ENCODE data around the gene PPP1R13L.
"Not testable (repeated sequence)": the region's sequence is repeated elsewhere in the genome, so short reads cannot be mapped to it uniquely, and the experiment has no call there.

Gene PPP1R13L

DNA sequence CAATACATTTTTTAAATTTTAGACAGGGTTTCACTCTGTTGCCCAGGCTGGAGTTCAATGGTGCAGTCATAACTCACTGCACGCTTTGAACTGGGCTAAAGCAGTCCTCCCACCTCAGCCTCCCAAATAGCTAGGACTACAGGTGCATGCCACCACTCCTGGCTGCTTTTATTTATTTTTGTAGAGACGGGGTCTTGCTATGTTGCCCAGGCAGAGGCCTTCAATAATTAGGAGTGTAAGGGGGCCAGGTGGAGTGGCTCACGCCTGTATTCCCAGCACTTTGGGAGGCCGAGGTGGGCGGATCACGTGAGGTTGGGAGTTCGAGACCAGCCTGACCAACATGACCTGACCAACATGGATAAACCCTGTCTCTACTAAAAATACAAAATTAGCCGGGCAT lies 27.7 kb upstream of the PPP1R13L start:
- not testable (repeated sequence) for DNase-seq (ENCODE audit: low spot score)

DNA sequence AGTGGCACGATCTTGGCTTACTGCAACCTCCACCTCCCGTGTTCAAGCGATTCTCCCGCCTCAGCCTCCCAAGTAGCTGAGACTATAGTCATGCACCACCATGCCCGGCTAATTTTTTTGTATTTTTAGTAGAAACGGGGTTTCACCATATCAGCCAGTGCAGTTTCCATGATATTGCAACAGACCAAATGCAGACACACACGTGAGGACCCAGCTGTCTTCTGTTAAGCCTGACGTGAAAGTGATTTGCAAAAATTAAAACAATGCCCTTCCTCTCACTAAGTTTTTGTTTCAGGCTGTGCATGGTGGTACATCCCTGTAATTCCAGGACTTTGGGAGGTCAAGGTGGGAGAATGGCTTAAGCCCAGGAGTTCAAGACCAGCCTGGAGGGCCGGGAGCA lies 26.1 kb upstream of the PPP1R13L start:
- not testable (repeated sequence) for DNase-seq (ENCODE audit: low spot score)

DNA sequence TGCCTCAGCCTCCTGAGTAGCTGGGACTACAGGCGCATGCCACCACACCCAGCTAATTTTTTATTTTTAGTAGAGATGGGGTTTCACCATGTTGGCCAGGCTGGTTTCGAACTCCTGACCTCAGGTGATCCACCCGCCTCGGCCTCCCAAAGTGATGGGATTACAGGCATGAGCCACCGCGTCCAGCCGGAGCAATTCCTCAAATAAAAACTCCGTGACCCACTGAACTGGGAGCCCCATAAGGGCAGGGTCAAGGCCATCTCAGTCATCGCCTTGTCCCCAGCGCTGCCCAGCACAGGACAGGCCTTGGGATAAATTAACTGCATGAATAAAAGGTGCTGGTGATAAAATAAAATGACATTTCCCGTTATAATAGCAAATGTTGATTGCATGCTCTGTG lies 25.0 kb upstream of the PPP1R13L start:
- DNase-seq (ENCODE audit: low spot score) = not testable (repeated sequence)

DNA sequence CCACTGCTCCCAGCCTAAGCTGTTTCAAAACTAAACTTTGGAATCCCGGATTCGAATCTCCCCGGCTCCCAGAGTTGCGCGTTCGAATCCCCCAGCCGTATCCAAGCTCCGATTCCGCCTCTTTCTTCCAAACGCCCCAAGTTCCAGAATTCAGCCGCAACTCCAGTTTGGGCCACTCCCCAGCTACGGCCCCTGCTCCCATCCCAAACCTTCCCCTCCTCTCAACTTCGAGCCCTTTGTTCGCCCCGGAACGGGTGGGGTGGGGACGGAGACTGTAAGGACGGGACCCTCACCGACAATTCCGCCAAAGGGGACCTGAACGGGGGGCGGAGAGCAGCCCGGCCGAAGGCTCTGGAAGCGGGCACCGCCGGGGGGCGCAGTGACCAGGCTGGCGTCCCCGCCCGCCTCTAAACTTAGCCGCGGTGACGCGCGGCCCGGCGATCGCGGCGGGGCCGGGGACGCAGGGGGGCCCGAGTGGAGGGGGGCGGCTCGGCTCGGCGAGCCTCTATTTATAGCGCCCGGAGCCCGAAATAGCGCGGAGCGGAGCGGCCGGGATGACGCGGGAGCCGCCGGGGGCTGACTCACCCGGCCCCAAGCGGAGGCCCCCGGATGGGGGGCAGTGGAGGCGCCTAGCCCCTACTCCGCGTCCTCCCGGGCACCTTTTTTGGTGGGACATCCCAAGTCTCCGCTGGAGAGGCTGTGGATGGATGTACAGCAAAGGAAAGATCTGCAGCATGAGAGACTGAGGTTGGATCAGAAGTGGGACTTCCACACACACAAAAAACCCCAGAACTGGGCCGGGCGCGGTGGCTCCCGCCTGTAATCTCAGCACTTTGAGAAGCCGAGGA lies 23.7 kb upstream of the PPP1R13L start:
- DNase-seq (ENCODE audit: low spot score) = no peak

DNA sequence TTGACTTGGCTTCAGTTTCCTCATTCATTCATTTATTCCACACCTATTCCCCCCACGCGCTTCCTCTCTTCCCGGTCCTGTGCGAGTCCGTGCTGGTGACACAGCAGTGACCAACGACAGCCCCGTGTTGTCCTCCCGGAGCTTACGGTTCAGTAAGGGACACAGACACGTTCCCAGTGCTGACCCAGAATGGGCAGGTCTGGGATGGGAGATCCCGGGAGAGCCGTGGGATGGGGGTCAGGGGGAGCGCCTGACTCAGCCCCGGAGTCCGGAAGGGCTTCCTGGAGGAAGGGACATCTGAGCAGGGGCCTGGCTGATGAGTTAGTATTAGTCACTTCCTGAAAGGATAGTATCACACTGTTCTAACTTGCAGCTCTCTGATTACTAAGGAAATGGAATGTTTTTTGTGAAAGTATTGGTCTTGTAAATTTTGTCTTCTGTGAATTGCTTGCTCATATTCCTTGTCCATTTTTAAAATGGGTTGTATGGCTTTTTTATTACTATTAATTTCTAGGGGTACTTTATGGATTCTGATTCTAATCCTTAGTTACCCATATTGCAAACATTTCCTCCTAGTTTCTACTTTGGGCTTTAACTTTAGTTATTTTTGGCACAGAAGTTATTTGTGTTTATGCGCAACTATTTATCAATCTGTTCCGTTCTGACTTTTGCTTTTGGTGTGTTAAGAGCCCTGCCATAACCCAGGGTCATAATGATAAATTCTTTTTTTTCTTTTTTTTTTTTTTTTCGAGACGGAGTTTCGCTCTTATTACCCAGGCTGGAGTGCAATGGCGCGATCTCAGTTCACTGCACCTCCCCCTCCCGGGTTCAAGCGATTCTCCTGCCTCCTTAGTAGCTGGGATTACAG lies 19.6 kb upstream of the PPP1R13L start:
- DNase-seq (ENCODE audit: low spot score) = peak; percentile 95

DNA sequence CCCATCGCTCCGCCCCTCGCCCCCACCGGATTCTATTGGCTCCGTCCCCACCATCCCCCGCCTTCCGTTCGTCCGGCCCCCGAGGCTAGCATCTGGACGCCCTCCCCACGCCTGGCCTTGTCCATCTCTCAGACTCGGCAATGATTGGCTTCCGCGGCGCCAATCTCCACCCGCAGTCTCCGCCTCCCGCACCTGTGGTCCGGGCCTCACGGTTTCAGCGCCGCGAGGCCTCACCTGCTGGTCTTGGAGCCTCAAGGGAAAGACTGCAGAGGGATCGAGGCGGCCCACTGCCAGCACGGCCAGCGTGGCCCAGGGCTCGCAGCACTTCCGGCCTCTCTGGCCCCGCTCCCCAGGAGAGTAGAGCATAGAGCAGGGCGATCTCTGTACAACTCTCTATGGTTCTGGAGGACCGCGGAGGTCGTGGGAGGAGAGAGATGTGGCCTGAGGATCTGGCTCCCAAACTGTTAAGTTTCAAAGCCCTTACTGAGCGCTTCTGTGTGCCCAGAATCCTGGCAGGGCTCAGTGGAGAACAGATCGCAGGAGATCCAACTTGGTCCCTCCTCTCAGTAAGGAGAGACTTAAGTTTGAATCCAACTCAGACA lies 18.8 kb upstream of the PPP1R13L start, which contains the start of gene ERCC1:
Gene ERCC1, minus strand, starts transcription at position 329 of the 602 bp plus-strand sequence. CDS start 543 bp downstream, outside the sequence.
- peak; percentile 98 for DNase-seq (ENCODE audit: low spot score)

DNA sequence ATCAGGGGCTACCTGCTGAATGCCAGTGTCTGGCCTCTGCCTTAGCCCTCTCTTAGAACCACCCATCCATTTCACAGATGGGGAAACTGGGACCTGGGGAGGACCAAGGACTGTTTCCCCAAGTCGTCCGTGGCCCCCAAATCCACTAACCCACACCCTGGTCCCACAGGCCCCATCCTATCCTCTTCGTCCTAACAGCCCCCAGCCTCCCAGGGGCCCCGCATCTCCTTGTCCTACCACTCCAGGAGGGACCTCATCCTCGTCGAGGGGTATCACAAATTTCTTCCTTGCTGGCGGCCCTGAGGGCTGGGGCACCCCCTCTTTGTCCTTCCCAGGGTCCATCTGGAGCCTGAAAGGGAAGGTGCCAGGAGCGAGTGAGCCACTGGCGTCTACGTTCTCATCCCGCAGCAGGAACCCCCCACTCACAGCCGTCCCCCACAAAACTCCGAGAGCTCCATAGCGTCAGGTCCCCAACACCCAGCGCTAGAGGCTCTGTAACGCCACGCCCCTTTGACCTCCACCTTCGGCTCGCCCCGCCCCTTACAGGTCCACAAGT lies 18.2 kb upstream of the PPP1R13L start:
- no peak for DNase-seq (ENCODE audit: low spot score)

DNA sequence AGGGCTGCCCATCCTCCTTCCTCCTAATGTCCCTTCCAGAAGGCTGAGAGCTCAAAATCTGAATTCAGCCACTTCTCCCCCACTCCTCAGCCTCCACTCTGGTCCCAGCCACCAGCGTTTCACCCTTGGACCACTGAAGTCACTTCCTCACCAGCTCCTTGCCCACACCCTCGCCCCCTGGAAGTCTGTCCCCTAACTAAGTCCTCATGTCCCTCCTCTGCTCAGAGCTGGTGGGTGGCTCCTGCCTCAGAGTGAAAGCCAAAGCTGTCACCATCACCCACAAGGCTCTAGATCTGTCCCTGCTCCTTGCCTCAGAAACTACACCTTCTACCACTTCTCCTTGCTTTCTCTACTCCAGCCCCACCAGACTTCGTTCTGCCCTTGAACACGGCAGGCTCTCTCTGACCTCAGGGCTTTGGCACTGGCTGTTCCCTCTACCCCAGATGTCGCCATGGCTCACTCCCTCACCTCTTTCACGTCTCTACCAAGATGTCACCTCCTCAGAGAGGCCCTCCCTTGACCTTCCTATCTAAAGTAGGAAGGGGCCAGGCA lies 17.2 kb upstream of the PPP1R13L start:
- no peak for DNase-seq (ENCODE audit: low spot score)

DNA sequence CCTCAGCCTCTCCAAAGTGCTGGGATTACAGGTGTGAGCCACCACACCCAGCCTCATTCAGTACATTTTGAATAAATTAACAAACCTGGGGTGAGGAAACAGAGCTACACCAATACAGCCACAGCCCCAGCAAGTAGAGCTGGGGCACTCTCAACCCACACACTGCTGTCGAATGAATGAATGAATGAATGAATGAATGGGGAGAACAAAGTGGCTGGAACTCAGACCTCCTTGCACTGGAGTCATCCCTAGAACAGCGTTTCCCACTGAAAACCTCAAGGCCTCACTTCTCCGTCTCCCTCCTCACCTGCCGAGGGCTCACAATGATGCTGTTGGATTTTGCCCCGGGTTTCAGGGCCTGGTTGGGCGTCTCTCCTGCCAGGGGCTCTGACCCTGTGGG lies 16.0 kb upstream of the PPP1R13L start:
- no peak for DNase-seq (ENCODE audit: low spot score)

DNA sequence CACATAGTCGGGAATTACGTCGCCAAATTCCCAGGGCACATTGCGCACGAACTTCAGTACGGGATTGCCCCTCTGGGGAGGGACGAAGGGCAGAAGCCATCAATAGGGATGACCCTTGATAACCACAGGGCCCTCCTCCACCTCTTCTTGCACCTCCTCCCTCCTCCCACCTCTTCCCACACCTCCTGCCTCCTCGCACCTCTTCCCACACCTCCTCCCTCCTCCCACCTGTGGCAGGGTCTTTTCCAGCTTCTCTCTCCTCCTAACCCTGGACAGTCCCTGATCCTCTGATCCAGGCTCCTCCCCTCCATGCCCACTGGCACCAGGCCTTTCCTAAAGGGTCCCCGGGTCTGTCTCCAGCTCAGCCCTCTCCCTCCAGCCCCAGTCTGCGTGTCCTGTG lies 15.5 kb upstream of the PPP1R13L start:
- DNase-seq (ENCODE audit: low spot score) = no peak

DNA sequence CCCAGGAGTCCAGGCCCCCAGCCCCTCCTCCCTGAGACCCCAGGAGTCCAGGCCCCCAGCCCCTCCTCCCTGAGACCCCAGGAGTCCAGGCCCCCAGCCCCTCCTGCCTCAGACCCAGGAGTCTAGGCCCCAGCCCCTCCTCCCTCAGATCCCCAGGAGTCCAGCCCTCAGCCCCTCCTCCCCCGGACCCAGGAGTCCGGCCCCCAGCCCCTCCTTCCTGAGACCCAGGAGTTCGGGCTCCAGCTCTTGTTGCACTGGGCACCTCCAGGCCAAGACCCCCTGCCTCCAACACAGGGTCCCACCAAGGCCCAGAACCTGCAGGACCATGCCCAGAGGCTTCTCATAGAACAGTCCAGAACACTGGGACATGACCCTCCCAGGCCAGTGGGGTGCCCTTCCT lies 15.0 kb upstream of the PPP1R13L start:
- DNase-seq (ENCODE audit: low spot score) = no peak

DNA sequence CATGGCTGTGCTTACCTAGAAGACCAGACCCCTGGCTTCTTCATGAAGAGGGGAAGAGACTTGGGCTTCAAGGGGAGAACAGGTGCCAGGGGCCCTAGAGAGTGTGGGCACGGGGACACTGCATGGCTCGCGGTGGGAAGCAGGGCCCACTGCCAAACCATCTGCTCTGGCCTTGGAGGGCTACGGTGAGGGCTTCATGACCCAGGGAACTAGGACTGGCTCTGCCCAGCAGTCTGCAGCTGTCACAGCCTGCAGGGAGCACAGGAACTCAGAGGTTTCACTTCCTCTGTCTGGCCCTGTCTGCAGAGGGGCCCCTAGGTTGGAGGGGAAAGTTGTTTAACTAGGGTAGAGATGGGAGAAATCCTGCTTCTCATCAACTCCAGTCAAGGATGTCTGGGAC lies 14.5 kb upstream of the PPP1R13L start:
- no peak for DNase-seq (ENCODE audit: low spot score)

DNA sequence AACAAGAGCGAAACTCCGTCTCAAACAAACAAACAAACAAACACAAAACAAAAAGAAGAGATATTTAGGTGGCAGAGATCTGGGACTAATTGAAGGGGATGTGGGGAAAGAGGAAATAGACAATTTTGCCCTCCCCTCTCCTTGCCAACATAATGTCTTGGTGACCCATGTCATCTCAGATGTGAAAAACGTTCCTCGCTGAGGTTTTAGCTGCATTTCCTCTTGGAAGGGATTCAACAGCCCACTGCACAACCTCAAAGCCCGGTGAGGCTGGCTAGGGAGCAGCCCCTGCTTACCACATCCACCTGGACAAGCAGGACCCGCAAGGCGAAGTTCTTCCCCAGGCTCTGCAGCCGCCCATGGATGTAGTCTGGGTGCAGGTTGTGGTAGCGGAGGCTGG lies 13.9 kb upstream of the PPP1R13L start:
- DNase-seq (ENCODE audit: low spot score) = no peak

DNA sequence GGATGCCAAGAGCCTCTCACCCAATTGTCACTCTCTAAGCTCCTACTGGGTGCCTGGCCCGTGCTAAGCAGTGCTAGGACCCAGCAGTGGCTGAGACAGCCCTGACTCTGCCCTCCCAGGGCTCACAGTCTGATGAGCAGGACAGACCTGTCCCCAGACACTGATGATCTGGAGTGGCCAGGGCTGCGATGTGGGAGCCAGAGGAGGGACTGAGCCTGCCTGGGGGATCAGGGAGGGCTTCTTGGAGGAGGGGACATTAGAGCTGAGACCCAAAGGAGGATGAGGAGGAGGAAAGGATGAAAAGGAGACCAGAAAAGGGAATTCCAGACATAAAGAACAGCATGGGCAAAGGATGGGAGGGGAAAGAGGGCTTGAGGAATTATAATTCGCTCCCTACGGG lies 12.3 kb upstream of the PPP1R13L start:
- no peak for DNase-seq (ENCODE audit: low spot score)

DNA sequence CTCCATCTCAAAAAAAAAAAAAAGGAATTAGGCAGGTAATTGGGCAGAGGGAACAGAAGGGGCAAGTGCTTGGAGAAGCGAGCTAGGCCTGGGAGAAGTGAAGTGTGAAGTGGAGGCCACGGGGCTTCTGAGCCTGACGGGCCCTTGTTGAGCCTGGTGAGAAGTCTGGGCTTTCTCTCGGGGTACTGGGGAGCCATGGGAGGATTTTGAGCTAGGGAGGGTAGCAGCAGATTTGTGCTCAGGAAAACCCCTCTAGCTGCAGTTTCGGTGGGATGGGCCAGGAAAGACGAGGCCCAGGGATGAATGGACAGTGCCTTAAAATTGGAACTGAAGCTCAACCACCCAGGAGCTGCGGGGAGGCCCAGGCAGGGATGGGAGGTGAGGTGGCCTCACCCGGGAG lies 9.6 kb upstream of the PPP1R13L start:
- no peak for DNase-seq (ENCODE audit: low spot score)

DNA sequence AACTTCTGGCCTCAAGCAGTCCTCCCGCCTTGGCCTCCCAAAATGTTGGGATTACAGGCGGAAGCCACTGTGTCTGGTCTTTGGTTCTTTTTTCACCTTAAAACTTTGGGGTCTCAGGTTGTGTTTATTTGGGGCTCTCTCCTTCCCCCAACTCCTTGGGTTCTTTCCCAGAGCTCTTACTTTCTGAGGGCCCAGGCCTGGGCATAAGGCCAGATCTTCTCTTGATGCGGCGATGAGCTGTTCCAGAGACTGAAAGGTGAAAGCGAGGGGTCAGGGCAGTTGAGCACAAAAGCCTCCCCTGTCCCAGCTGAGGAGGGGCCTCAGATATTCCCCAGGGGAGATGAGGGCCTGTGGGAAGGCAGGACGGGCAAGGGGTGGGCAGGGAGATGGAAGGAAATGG lies 8.6 kb upstream of the PPP1R13L start:
- peak; percentile 71 for DNase-seq (ENCODE audit: low spot score)

DNA sequence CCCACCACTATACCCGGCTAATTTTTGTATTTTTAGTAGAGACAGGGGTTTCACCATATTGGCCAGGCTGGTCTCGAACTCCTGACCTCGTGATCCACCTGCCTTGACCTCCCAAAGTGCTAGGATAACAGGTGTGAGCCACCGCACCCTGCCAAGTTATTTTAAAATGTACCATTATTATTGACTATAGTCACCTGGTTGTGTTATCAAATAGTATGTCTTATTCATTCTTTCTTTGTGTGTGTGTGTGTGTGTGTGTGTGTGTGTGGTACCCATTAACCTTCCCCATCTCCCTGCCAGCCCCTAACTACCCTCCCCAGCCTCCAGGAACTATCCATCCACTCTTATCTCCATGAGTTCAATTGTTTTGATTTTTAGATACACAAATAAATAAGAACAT lies 5.5 kb upstream of the PPP1R13L start:
- DNase-seq (ENCODE audit: low spot score) = not testable (repeated sequence)

DNA sequence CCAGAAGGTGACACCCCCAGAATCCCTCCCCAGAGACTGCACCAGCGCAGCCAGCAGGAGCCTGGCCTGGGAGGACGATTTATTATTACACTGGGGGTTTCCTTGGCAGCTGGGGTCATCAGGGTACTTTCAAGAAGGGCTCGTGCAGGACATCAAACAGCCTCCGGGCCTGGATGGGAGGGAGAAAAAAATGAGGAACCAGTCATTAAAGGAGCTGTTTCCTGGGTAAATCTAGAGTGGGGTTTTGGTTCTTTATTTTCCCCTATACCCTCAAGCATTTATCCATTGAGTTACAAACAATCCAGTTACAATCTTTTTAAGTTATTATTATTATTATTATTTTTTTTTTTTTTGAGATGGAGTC lies 4.7 kb upstream of the PPP1R13L start:
- DNase-seq (ENCODE audit: low spot score) = no peak

DNA sequence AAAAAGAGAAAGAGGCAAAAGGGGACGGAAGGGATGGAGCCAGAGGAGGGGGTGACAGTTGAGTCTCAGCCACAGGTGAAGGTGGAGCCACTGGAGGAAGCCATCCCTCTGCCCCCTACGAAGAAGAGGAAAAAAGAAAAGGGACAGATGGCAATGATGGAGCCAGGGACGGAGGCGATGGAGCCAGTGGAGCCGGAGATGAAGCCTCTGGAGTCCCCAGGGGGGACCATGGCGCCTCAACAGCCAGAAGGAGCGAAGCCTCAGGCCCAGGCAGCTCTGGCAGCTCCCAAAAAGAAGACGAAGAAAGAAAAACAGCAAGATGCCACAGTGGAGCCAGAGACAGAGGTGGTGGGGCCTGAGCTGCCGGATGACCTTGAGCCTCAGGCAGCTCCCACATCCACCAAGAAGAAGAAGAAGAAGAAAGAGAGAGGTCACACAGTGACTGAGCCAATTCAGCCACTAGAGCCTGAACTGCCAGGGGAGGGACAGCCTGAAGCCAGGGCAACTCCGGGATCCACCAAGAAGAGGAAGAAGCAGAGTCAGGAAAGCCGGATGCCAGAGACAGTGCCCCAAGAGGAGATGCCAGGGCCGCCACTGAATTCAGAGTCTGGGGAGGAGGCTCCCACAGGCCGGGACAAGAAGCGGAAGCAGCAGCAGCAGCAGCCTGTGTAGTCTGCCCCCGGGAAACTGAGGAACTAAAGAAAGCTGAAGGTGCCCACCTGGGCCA lies 4.1 kb upstream of the PPP1R13L start:
- DNase-seq (ENCODE audit: low spot score) = no peak

DNA sequence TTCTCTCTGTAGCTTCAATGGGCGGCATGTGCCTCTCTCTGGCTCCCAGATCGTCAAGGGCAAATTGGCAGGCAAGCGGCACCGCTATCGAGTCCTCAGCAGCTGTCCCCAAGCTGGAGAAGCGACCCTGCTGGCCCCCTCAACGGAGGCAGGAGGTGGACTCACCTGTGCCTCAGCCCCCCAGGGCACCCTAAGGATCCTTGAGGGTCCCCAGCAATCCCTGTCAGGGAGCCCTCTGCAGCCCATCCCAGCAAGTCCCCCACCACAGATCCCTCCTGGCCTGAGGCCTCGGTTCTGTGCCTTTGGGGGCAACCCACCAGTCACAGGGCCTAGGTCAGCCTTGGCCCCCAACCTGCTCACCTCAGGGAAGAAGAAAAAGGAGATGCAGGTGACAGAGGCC lies 3.3 kb upstream of the PPP1R13L start:
- no peak for DNase-seq (ENCODE audit: low spot score)

DNA sequence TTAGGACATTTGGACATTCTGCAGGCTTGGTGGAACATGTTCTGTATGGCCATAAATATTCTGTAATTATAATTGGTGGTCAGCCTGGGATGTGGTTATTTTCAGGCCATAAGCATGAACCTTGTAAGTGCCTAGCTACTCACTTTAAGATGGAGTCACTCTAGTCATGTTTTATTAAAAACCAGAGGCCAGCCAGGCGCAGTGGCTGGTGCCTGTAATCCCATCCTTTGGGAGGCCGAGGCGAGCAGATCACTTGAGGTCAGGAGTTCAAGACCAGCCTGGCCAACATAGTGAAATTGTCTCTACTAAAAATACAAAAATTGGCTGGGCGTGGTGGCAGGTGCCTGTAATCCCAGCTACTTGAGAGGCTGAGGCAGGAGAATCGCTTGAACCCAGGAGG lies 2.7 kb upstream of the PPP1R13L start:
- not testable (repeated sequence) for DNase-seq (ENCODE audit: low spot score)

DNA sequence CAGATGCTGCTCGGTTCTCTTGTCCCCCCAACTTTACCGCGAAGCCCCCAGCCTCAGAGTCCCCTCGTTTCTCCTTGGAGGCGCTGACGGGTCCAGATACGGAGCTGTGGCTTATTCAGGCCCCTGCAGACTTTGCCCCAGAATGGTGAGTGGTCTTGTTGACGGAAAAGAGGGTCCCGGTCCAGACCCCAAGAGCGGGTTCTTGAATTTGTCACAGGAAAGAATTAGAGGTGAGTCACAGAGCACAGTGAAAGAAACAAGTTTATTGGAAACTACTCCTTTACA lies 2.2 kb upstream of the PPP1R13L start:
- no peak for DNase-seq (ENCODE audit: low spot score)
